ENCODE measurements around the gene WDR17.
"Not testable (repeated sequence)": the region's sequence is repeated elsewhere in the genome, so short reads cannot be mapped to it uniquely, and the experiment has no call there.

- TF ChIP-seq CTCF, POLR2A (IDR thresholded peaks at IDR 0.05): not testable (repeated sequence)
These were observed 146.7 kb downstream of the WDR17 start for GRCh38 chr4:176212351-176212750.
